ENCODE results near the gene GMPS.
"Not testable (repeated sequence)": the region's sequence is repeated elsewhere in the genome, so short reads cannot be mapped to it uniquely, and the experiment has no call there.

GMPS gene

DNA sequence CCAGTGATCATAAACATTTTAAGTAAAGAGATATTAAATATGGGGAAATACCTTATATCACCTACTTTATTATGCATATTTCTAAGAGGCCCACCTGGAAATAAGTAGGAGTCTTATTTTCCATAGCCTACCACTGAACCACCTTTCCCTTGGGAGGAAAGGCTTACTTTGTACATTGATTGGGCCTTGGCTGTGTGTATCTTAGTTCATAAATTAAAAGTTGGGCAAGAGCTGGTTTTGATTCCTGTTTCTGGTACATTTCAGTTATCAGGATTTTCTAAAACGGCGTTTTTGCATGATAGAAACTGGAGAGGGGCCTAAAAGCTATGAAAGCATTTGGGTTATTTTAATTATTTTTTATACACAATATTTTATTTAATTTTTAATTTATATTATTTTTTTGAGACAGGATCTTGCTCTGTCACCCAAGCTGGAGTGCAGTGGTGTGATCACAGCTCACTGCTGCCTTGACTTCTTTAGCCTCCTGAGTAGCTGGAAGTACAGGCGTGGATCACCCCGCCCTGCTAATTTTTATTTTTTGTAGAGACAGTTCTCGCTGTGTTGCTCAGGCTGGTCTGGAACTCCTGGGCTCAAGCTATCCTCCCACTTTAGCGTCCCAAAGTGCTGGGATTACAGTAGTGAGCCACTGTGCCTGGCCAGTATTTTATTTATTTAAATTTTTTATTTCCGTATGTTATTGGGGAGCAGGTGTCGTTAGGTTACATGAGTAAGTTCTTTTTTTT is 2.6 kb downstream of the GMPS start:
- no peak for DNase-seq

DNA sequence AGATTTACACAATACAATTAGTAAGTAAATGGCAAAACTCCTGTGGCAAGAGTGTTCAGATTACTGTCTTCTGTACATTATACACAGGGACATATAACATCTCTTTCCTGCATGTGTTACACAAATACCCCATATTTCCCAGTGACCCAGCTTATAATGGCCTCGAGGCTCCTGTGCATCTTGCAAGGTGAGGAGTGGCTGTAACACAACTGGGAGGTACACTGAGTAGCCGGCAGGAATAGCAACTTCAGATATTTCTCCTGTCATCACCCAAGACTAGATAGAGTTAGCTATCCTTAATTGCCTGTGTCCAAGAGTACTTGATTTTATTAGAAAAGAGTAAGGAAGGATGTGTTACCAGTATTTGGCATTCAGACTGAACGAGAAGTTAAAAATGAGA is 5.6 kb downstream of the GMPS start:
- DNase-seq: no peak

DNA sequence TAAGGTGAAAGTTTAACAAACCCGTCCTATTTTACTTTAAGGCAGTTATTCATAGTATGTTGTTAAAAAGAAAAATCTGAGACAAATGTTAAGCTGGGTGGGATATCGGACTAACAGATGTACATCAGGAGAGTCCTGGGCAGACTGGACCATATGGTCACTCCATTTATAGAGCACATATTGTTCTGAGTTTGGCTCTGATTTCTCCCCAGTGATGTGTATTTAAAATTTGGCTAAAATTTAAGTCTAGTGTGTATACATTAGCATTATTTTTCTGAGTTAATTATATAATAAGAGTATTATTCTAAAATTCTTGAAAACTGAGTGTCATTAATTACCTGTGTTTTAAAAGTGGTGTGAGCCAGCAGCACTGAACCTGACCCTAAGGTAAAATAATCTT is 6.1 kb downstream of the GMPS start:
- DNase-seq: no peak

DNA sequence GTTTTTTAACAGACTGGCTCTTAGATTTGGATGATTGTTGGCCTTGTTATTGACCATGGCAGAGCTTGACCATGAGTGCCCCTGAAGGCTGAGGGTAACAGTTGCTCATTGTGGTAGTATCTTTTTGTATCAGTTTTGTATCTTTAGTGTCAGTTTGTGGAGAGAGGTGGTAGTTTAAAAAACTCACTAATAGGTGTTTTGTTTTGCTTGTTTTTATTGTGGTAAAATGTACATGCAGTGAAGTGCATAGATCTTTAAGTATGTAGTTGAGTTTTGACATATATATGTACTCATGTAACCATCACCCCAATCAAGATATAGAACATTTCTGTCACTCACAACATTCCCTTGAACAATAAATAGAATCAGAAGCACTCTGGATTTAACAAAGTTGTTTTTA is 9.8 kb downstream of the GMPS start:
- no peak for DNase-seq

DNA sequence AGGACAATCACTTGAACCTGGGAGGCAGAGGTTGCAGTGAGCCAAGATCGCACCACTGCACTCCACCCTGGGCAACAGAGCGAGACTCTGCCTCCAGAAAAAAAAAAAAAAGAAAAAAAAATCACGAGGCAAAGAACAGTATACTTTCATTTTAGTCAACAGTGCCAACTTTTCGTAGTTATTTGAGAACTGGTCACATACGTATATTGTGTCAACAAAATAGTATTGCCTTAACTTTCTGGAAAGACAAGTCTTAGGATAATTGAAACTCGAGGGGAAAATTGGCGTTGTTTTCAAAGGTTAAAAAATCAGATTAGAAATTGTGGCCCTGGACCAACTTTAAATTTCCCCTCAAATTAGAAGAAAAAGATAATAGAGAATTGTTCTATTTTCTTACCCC is 13.8 kb downstream of the GMPS start:
- DNase-seq: no peak

DNA sequence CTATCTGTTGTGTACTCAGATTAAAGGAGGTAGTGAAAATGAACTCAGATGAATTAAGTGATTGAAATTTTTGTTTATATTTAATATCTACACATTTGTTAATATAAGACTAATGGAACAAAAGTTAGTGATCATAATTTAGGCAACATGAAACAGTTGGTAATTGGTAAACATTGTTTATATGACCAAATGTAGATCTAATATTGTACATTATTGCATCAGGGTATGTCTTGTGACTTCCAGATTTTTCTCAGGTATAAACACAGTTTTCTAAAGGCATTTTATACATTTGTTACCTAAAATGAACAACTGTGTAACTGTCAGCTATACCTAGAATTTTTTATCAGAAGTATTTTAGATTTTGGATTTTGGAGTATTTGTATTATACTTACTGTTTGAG is 14.8 kb downstream of the GMPS start:
- DNase-seq: no peak

DNA sequence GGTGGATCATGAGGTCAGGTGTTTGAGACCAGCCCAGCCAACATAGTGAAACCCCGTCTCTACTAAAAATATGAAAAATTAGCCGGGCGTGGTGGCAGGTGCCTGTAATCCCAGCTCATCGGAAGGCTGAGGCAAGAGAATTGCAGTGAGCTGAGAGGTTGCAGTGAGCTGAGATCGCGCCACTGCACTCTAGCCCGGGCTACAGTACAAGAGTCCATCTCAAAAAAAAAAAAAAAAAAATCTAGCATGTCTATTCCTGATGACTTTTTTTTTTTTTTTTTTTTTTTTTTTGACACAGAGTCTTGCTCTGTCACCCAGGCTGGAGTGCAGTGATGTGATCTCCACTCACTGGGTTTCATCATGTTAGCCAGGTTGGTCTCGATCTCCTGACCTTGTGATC is 15.9 kb downstream of the GMPS start:
- DNase-seq: not testable (repeated sequence)

DNA sequence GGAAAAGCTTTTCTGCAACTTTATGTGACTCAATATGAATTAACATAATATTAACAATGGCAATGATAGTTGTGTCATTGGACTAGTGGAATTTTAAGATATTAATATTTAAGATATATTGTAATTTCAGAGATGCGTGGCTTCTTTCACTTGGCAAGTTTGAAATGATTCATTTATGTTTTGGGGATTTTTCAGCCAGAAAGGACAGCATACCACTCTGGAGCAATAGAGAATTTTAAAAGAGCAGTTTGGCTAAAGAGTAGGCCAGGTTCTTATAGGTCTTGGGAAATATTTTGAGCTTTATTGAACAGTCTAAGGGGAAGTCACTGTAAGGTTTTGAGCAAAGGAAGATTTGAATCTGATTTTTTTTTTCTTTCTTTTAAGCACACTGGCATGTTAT is 16.5 kb downstream of the GMPS start:
- DNase-seq: no peak

DNA sequence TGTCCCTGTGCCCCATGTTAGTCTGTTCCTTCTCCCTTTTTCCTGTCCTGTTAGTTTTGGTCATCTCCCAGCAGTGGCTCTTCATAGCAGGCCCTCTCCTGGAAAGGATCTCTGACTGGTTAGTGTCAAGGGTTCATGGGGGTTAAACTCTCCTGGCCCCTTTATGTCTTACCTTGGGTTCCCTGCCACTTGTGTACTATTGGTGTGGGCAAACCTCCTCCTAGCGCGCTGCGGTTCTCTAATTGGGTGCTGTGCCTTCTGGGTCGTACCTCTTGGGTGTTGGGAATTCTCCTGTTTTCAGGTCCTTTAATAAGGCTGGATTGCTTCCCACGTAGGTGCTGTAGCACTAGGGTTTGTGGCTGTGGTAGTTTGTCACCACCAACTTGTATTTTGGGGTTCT is 18.8 kb downstream of the GMPS start:
- DNase-seq: no peak

DNA sequence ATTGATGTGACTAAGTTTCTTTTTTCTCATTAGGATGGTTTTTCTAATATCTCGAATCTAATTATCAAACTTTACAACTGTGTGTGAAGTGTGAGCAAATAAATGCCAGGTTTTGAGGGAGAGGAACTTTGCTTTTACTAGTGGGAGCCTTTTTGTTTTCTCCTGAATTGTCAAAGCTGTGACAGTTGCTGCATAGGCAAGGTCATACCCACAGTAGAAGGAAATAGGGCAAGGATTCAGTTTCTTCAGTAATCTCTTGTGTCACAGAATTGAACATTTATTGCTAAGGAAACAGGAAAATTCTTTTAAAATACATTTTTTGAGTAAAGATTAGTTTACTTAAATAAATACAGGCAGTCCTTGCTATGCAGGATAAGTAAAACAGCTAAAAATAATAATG is 19.5 kb downstream of the GMPS start:
- DNase-seq: no peak

DNA sequence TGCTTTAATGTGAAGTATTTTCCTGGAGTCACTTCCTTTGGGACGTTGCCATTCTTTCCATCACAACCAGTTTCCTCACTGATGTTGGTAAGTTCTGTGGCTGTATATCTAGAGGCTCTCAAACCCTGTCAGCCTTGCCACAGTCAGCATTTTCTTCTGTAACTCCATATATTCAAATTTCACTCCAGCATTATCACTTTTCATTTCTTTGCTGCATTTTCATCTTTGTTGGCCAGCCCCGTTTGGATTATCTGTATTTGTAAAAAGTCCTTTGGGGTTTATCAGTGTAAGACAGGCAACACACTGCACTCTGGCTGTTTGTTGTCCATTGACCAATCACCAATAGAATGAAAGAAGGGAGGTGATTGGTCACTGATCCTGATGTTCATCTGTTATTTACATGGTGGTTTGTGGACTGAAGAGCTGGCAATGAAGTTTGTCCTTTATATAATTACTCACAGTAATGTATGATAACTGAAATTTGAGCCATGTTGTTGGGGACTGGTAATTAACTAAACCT is 20.3 kb downstream of the GMPS start:
- no peak for DNase-seq

DNA sequence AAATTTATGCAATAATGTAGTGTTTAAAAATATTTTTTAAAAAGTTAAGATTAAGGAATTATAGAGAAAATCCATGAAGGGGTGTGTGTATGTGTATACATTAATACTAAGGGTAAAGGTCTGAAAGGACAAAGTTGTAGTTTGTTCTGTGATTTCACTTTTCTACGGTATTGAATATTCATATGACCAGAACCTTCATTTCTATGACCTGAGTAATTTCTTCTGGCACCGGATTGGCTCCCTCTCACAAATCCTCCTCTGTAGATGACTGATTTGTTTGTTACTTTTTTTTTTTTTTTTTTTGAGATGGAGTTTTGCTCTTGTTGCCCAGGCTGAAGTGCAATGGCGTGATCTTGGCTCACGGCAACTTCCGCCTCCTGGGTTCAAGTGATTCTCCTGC is 20.9 kb downstream of the GMPS start:
- no peak for DNase-seq

DNA sequence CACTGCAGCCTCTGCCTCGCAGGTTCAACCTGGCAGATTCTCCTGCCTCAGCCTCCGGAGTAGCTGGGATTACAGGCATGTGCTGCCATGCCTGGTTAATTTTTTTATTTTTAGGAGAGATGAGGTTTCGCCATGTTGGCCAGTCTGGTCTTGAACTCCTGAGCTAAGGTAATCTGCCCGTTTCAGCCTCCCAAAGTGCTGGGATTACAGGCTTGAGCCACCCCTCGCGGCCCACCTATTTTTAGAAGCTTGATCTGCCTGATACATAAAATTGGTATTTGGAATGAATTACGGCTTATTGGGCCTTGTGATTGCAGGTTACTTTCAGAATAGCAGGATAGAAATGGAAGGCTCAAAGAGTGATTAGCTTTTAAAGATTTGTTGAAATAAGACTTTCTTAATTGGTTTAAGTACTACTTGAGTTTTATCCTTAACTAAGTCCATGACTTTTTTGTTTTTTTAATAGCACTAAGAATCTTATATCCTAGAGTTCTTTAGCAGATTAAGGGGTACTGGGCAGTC is 25.0 kb downstream of the GMPS start:
- no peak for DNase-seq

DNA sequence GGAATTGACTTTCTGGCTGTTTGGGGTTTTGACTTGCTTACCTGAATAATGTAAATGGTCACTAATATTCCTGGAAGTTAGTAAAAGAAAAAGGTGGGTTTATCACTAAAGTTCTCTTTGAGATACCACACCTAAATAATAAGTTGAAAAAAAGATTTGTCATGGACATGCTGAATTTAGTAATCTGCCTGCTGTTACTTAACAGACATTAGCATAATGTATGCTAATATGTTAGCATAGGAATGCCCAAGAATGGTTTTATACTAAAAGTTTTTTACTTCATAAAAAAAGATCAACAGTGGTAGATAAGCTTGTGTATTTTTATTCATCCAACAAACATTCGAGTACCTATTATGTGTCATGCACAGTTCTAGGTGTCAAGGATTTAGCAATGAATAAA is 36.5 kb downstream of the GMPS start:
- no peak for DNase-seq

DNA sequence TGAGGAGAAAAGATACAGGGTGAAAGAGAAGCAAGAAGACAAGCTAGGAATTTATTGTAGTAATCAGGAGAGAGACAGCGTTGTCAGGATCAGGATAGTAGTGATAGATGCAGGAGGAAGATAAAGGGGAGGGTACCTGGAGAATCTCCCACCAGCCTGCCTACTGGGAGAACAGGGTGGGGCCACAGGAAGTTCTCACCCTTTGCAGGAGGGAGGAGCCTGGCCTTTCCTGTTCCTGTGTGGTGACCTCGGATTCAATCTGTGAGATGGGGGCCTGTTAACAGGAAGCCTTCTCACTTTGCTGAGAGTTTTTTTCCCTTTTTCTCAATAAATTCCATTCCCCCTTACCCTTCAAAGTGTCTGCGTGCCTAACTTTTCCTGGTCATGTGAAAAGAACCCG is 37.6 kb downstream of the GMPS start:
- no peak for DNase-seq

DNA sequence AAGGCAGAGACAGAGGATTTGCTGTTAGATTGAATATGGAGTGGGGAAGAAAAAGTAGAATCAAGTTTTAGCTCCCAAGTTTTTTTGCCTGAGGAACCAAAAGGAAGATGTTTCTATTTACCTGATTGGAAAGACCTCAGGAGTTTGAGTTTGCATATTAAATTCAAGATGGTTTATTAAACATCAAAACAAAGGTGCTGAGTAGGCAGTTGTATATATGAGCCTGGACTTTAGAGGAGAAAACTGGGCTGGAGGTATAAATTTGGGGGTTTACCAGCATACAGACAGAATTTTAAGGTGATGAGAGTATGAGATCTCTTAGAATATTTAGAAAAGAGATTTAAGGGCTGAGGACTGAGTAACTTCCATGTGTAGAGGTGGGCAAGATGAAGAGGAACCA is 38.2 kb downstream of the GMPS start:
- no peak for DNase-seq

DNA sequence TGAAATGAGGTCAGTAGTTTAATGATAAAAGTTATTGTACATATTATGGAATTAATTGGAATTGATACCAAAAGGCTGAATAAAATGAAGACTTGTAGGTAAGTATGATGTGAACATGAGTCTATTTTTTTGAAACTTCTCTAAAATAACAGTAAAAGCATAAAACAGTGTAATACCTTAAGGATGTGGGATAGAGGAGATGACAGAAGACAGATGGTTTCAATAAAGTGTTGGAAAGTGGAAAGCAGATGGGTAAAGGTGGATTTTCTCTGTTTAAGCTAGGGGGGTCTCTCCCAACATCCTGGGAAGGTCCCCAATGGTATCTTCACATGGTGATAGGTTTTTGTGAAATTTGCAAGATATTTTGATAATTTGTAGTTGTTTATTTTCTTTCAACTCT is 41.6 kb downstream of the GMPS start:
- DNase-seq: no peak

DNA sequence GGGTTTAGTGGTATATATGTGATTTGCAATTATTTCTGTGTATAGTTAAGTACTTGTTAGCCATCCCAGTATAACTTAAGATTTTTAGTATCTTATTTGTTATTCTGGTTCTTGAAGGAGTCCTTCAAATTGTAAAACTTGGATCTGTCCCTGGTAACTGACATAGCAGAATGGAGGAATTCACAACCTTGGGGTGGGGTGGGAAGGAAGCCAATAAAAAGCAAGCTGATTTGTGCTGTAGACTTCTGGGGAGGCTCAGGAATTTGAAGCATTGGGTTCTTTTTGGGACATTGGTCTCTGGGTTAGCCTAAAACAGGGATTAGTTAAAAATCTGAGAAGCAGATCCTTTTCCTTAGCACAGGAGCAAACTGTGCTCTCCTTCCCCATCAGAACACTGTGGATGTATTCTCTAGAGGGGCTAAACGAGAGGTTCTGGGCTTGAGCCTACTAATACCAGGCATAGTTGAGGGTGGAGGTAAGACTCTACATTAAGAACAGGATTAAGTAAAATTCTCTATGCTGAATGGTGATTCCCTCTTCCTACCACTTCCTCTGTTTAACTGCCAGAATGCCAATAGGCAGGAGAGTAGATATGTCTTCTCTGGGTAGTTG is 42.2 kb downstream of the GMPS start:
- no peak for DNase-seq

DNA sequence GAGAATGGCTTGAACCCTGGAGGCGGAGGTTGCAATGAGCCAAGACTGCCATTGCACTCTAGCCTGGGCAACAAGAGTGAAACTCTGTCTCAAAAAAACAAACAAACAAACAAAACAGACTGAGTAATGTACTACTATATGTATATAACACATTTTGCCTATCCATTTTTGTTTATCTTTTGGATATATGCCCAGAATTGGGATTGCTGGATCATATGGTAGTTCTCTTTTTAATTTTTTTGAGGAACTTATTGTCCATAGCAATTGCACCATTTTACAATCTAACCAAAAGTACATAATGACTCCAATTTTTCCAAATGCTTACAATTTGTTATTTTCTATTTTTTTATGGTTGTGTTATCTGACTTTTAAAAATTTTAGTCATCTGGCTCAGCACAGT is 47.3 kb downstream of the GMPS start:
- no peak for DNase-seq

DNA sequence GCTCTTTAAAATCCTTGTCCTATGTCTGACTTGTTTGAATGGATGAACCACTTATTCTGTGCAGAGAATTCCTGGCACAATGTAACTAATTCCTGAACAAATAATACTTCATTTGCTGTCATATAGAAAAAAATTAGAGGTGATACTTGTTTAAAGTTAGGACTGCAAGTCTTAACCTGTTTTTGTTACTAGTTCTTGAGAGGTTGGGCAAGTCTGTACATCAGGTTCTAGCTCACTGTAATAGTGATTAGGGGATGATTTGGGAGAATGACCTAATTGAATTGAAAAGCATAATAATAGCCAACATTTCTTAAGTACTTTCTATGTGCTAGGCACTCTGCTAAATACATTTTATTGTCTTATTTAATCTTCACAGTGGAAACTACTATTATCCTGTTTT is 49.3 kb downstream of the GMPS start:
- DNase-seq: no peak

DNA sequence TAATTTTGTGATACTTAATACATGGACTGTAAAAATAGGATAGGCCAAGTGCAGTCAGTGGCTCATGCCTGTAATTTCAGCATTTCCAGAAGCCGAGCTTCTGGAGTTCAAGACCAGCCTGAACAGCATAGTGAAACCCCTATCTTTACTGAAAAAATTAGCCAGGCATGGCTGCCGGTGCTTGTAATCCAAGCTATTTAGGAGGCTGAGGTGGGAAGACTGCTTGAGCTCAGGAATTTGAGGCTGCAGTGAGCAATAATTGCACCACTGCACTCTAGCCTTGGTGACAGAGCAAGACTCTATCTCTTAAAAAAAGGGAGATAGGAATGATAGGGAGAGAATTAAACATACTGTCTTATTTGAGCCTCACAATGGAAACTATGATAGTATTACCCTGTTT is 51.0 kb downstream of the GMPS start:
- DNase-seq: no peak

DNA sequence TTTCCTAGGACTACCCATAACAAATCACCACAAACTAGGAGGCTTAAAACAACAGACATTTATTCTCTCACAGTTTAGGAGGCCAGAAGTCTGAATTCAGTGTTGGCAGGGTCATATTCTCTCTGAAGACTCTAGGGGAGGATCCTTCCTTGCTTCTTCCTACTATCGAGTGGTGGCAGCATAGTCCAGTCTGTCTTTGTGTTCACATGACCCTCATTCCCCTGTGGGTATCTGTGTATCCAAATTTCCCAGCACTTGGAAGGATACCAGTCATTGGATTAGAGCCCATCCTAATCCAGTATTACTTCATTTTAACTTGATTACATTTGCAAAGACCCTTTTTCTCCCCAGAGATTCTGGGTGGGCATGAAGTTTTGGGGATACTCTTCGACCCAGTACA is 63.8 kb downstream of the GMPS start:
- no peak for DNase-seq

DNA sequence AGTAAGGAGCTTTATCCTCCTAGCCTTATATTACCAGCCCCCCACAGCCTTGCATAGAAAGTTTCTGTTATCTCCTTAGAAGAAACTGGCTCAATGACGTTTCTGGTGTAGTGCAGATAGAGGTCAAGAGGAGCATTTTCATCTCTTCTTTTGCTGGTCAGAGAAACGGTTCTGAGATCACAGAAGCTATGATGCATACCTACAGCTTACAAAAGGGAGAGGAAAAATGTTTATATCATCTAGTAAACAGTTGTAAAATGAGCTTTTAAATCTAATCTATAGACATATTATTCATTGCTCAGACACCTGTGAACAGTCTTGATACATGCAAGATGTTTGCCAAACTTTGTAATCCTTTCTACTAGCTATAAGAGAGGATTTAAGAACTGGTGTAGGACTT is 68.0 kb downstream of the GMPS start:
- DNase-seq: no peak

DNA sequence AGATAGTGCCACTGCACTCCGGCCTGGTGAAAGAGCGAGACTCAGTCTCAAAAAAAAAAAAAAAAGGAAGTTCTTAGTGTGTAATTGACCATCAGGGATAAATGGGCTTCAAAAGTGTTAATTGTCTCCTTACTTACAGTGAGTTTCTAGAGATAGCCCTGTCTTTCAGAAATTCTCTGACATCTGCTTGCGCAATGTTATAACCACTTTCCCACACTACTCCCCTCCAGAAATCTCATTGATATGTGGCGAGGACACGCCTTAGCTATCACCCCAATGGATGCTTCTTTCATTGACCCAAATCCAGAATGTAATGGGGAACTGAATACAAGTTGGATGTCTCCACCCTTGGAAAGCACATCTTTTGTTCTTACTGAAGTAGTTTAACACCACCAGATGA is 70.9 kb downstream of the GMPS start:
- no peak for DNase-seq

DNA sequence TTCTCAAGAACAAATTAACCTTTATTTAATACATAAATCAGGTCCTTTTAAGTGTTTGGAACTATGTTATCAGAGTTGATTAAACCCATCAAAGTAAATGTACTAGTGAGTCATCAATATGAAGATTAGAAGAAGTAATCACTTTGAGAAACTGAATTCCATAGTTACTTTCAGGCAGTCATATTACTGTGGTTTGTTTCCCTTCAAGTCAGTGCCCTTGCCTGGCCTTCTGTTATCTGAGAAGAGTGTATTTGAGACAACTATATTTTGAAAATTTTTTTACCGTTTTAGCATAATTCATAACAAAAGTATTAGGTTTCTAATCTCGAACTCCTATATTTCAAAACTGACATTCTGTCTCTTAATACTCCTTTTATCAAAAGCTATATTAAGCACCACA is 73.6 kb downstream of the GMPS start:
- no peak for DNase-seq
